Gastroesophageal sphincter (tissue), 3 donors: ENCODE results near the gene TMEM51.

Experiments
- EP300 ChIP-seq: sonication (generic); formaldehyde crosslinking; IDR thresholded peaks from one replicate; pipeline ENCODE4 v1.6.1; 2017; ENCODE audit warnings: antibody characterized with exemption, mild to moderate bottlenecking
- POLR2A ChIP-seq, 2 donors: fragments of 450-650 bp; IDR thresholded peaks; one replicate each; pipeline ENCODE4 v1.6.1; 2017; ENCODE audit warnings: antibody characterized with exemption in 2 of 2, mild to moderate bottlenecking in 2 of 2, moderate library complexity in 1 of 2
- POLR2AphosphoS5 ChIP-seq: sonication (generic); formaldehyde crosslinking; IDR thresholded peaks from one replicate; pipeline ENCODE4 v1.6.1; 2017; ENCODE audit warnings: antibody characterized with exemption
- TF ChIP-seq, protein P1 (sequence below), 4 experiments: fragments of 200-600 bp in 2 of 4; fragments of 450-650 bp in 2 of 4; sonication (generic) in 1 of 4; IDR thresholded peaks; one replicate each; pipeline ENCODE4 v1.5.1; 2017 to 2019; ENCODE audit warnings: antibody characterized with exemption in 4 of 4, mild to moderate bottlenecking in 2 of 4, moderate library complexity in 2 of 4

DNA sequence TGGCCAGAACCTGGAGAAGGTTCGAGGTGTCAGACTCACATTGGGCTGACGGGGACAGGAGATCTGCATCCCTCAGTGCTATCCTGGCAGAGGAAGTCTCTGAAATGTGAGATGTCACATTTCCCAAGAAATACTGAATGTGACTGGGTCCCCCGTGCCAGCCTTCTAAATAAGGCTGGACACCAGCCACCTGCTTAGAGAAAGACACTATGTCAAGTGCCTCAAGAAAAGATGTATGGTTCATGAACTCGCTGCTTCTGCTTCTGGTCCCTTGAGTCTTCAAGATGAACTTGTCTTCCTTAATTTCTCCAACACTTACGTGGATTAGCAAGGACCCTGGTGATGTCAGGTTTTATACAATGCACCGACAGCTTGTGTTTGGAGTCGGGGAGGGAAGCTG lies 51.4 kb downstream of the TMEM51 start:
- TF ChIP-seq, protein P1, sequence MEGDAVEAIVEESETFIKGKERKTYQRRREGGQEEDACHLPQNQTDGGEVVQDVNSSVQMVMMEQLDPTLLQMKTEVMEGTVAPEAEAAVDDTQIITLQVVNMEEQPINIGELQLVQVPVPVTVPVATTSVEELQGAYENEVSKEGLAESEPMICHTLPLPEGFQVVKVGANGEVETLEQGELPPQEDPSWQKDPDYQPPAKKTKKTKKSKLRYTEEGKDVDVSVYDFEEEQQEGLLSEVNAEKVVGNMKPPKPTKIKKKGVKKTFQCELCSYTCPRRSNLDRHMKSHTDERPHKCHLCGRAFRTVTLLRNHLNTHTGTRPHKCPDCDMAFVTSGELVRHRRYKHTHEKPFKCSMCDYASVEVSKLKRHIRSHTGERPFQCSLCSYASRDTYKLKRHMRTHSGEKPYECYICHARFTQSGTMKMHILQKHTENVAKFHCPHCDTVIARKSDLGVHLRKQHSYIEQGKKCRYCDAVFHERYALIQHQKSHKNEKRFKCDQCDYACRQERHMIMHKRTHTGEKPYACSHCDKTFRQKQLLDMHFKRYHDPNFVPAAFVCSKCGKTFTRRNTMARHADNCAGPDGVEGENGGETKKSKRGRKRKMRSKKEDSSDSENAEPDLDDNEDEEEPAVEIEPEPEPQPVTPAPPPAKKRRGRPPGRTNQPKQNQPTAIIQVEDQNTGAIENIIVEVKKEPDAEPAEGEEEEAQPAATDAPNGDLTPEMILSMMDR (IDR thresholded peaks at IDR 0.05), result no peak
- TF ChIP-seq POLR2A (IDR thresholded peaks at IDR 0.05) (no peak), POLR2AphosphoS5 (no peak), EP300 (no peak)
